HEK293T (cell line): Measurements from ENCODE around the gene BTN3A1.

ENCODE experiments used
- BHLHE40 ChIP-seq: fragments of 450-650 bp; IDR thresholded peaks from 2 replicates; pipeline ENCODE4 v1.6.1; 2016; ENCODE audit warnings: mild to moderate bottlenecking, moderate library complexity, borderline replicate concordance
- FOXM1 ChIP-seq: fragments of 450-650 bp; IDR thresholded peaks from 2 replicates; pipeline ENCODE4 v1.6.1; 2017; ENCODE audit warnings: mild to moderate bottlenecking, borderline replicate concordance
- NFRKB ChIP-seq: fragments of 450-650 bp; IDR thresholded peaks from 2 replicates; pipeline ENCODE4 v1.6.1; 2016; ENCODE audit warnings: mild to moderate bottlenecking, moderate library complexity
- SP1 ChIP-seq: fragments of 450-650 bp; IDR thresholded peaks from 2 replicates; pipeline ENCODE4 v1.6.1; 2017
- SUZ12 ChIP-seq: fragments of 450-650 bp; IDR thresholded peaks from 2 replicates; pipeline ENCODE4 v1.6.1; 2016; ENCODE audit warnings: mild to moderate bottlenecking
- TARDBP ChIP-seq: fragments of 450-650 bp; IDR thresholded peaks from 2 replicates; pipeline ENCODE4 v1.6.1; 2016

DNA sequence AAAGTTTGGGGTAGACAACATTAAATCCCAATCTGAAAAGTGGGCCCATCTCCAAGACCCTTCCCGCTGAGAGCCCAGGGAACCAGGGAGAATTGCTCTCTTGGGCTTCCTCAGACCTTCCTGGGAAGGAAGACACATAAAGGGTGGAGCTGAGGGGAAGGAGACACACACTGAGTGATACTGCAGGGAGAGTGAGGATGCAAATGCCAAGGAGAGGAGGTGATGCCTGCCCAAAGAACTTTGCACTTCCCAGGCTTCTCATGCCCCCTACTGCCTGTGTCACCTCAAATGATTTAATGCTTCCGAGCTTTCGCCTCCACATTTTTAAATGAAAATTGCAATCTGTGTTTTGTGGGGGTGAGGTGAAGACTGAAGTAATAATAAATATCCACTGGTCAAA, 48.2 kb downstream of the BTN3A1 start:
- TF ChIP-seq NFRKB (no peak), SP1 (no peak), BHLHE40 (no peak), SUZ12 (no peak), FOXM1 (no peak), TARDBP (no peak)
